ENCODE measurements around the gene BACH2.
"Not testable (repeated sequence)": the region's sequence is repeated elsewhere in the genome, so short reads cannot be mapped to it uniquely, and the experiment has no call there.

Gene BACH2

GRCh38 chr6:90179190-90180169, 117.2 kb downstream of the BACH2 start:
- no peak for DNase-seq

GRCh38 chr6:90178384-90178855, 118.2 kb downstream of the BACH2 start:
- DNase-seq: no peak

DNA sequence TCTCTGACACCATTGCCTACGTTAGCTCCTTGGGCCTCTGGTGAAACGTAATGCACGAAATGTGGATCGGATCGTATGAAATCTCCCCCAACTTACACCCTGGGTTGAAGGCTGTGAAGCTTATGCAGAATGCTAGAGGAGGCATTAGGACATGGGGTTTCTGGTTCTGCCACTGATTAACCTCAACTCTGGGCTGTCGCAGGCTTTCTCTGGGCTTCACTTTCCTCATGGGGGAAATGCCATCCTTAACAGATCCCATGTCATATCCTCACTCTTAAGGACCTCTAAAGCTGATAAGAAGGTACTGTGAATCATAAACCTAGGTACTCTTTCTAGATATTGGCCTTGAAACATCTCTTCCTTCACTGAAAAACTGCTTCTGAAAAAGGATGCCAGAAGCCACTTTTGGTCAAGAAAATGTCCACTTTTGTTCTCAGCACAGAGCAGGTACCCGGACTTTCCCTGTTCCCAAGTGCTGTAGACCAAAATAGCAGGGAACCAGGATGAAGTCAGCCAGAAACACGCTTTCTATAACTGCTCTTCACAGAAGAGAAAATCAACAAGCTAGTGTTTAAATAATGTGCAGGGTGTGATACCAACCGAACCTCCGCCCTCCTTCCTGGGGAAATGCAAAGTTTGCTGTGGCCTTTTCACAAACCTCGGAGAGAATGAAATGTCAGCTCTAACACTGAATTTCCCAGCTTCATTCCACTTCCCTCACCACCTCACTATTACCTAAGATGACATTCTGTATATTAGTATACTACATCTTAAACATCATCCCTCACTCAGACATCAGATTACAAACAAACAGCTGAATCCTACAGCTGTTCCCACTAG, 118.9 kb downstream of the BACH2 start:
- DNase-seq: no peak

GRCh38 chr6:90175627-90176538, 120.8 kb downstream of the BACH2 start:
- no peak for DNase-seq

- no peak for DNase-seq
These were observed 123.2 kb downstream of the BACH2 start for GRCh38 chr6:90173262-90173925.

- no peak for DNase-seq
These were observed 126.0 kb downstream of the BACH2 start for GRCh38 chr6:90170601-90171000.

DNA sequence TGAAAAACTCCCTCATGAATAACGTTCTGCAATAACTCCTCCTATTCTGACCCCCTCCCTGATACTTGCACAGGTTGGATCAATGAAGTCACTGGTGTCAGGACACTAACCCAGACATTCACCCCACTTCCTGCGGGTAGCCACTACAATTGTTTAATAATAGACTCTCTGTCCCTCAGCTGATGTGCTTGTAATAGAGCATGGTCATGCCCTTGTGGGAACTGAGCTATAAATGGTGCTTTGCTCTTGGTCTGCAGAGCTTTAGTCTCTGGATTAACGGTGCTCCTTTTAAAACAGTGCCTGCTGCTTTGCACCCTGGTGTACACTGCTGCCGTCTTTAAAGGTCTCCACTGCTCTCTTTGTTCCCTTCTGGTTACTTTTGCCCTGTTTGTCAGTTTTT, 127.3 kb downstream of the BACH2 start:
- no peak for DNase-seq

DNA sequence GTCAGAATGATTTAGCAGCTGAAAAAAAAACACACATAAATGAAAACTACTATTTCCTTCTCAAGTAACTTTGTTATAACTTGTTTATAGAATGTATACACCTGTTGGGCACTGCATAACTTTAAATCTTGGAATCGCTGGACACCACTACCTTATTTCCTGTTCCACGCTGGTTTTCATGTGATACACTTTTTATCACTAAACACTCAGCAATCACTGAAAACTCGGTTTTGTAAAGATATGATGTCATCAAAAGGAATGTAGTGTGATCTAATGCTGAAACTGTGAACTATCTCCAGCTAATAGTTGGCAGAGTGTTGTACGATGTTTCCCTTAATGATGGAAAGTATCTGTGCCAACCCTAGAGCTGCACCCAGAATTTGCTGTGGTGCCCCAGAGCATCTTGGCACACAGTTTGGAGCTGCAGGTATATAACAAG, 127.9 kb downstream of the BACH2 start:
- DNase-seq: no peak

DNA sequence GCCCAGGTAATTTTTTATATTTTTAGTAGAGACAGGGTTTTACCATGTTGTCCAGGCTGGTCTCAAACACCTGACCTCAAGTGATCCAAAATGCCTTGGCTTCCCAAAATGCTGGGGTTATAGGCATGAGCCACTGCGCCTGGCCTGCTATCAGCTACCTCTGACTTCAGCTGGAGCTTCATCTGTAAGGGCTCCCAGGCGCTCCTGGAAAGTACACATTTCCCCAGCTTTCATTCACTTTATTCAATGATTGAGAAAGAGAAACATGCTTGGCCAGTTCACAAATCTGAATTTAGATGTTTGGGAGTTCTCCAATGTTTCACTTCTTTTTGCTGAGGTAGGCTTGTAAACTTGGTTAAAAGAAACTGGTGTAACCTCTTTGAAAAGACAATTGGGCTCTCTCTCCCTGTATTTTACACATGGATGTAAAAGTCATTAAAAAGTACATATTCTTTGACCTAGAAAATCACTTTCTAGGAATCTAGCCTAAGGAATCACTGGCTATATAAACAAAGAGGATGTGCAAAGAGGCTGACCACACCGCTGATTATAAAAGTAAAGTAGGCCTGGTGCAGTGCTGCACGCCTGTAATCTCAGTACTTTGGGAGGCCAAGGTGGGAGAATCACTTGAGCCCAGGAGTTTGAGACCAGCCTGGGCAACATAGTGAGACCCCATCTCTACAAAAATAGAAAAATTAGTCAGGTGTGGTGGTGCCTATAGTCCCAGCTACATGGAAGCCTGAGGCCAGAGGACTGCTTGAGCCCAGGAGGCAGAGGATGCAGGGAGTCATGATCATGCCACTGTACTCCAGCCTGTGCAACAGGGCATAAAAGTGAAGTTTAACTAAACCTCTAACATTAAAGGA, 128.9 kb downstream of the BACH2 start:
- no peak for DNase-seq

GRCh38 chr6:90166155-90166924, 130.3 kb downstream of the BACH2 start:
- DNase-seq: not testable (repeated sequence)

DNA sequence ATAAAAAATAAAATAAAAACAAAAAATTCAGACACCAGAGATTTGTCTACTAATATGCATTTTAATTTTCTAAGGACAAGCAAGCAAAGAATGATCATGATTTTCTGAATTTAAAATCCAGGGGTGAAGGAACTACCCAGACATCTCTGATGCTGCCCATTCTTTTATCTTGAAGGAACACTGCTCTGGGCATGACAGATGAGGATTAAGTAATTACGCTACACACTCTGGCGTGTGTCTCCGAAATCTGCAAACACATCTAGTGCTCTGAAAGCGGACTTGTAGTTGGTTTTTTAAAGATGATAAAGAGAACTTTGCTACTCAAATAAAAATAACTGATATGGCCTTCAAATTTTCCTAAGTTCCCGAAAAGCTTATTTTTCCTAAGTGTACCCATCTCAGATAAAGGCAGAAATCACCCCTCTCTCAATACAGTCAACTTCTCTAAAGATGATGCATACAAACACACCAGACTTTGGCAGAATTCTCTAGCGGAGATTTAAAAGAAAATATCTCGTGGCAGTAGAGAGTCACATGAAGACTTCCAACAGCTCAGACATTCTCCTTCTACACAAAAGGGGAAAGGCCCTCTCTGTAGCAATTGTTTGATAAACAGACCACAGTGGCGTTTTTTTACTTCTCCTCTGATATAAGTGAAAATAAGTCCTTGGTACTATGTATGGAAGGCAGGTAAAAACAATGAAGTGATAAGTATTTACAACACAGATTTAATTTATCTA, 133.8 kb downstream of the BACH2 start:
- no peak for DNase-seq

DNA sequence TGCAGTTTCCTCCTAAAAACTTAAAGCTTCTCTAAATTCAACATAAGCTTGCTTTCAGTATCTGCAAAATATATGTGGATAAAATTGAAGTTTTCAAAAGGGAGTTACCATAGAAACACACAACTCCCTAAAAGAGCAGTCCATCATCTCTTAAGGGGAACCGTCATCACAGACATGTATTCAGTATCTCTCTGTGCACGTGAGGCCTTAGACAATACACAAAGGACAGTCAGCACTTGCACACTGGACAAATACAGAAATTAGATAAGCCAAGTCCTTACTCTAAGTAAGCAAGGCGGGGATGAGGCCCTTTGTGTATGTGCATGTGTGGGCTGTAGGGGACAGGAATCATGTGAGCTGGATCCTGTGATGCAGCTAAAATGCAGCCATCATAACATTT, 136.6 kb downstream of the BACH2 start:
- no peak for DNase-seq

GRCh38 chr6:90159452-90159851, 137.2 kb downstream of the BACH2 start:
- no peak for DNase-seq

DNA sequence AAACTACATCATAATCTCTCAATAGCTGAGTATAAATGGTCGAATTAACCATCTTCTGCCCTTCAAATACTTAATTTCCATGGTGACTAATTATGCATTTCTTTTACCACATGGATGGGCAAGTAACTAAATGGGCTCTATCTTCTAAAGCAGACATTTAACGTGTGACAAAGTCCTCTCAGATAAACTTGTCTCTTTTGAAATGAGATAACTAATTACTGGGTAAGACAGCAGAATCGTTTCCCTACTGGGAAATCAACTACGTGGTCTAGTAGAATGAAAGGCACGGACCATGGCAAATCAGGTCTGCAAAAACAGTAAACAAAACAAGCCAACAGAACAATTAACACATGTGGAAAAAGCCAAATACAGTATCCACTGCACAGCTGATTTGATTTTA, 137.7 kb downstream of the BACH2 start:
- DNase-seq: no peak

DNA sequence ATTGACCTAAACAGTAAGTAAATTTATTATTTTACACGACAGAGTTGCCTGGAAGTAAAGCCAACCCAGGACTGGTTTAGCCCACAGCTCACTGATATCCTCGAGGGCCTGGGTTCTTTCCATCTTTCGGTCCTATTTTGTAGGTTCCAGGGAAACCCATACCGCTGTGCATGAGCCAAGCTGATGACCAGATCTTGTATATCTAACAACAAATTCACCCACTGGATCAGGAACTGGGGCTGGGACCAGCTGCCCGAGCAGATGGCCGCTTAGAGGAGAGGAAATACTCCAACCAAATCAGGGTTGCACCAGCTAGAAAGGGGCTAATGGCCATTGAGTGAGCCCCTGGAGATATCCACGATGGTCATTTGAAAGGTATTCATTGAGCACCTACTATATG, 139.2 kb downstream of the BACH2 start:
- DNase-seq: no peak

DNA sequence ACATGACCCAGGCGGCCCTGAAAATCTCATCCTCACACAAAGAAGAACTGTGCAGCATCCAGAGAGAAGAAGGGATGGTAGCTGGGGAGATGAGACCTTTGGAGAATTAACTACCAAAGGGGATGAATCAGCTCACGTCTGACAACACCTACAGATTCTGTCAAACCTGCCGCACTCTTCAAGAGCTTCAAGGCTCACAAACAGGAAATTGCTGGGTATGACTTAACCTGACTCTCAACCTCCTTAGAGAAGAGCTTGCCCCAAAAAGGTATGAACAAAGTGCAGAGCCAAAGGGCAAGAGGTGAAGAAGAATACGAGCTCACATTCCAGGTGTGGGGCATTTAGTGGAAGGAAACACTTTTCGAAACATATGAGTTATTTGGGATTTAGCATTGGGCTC, 139.8 kb downstream of the BACH2 start:
- no peak for DNase-seq

DNA sequence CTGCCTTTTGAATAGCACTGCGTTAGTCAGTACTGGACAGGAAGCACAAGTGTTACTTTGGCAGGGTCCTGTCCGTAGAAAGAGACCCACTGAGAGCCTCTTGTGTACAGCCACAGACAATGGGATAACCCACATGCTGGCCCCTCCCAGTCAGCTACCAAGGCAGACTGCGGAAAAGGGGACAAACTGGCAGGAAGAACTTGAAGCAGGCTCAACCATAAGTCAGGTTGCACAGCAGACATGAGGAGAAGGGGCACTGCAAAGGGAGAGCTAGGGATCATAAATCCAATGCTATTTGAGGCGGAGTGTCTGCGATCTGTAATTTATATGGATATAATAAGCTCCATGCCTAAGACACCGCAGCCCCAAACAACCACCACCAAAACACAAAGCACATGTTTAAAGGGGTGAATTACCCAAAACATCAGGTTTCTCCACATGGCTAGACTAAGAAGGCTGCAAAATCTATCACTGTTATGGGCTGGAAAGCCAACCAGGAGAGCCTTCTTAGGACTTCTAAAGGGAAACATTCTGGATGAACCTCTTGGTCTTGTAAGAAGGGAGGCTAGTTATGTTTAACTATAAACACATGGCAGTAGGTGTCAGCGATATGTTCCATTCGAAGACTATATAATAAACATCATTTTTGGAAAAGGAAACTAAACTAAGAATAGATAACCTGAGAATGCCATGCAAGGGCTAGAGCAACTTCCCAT, 141.7 kb downstream of the BACH2 start:
- DNase-seq: no peak

- no peak for DNase-seq
These were observed 144.8 kb downstream of the BACH2 start for GRCh38 chr6:90151576-90152422.
